ENCODE data around the gene GGCX.

DNA sequence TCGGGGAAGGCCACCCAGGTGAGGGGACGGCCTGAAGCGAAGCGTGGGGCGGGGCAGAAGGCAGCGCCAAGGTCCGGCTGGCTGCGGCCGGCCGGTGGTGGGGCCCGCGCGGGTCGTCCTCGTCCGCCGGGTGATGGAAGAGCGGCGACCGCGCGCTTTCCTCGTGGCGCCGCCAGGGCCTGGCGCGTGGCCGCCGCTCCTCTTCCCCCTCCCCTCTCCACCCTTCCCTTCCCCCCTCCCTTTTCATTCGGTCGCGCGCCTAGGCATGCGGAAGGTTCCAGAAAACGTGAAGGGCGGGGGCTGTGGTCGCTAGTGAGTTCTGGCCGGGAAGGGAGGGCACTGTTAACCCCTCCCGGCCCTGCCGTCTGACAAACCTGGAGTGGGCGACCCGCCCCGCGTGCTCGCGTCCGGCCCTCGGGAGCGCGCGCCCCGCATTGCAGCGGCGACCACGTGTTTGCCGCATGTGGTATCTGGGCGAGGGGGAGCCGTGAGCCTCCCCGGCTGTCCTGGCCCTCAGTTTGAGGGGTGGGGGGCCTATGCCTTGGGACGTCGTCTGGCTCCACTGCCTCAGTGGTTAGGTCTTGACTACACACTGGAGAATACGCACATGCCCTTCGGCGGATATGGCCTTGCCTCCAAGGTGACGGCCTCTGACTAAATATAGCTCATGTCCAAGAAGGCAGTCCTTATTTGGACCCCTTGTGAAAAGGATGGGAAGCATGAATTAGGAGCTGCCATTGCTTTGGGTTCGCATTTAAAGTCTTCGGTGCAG, 21.7 kb downstream of the GGCX start:
- TF ChIP-seq ZNF518A (tag by site-specific recombination; conservative IDR thresholded peaks at IDR 0.05; ENCODE audit: low read depth) (no peak), ZNF510 (tag by site-specific recombination; IDR thresholded peaks at IDR 0.05; ENCODE audit: insufficient replicate concordance) (no peak), YY1 (tag by site-specific recombination; IDR thresholded peaks at IDR 0.05) (no peak), TSHZ1 (tag by site-specific recombination; IDR thresholded peaks at IDR 0.05; ENCODE audit: borderline replicate concordance) (no peak), ZNF292 (tag by site-specific recombination; IDR thresholded peaks at IDR 0.05; ENCODE audit: borderline replicate concordance, low read depth) (no peak), ZNF768 (tag by site-specific recombination; IDR thresholded peaks at IDR 0.05) (no peak)
- TF ChIP-seq, protein P1, sequence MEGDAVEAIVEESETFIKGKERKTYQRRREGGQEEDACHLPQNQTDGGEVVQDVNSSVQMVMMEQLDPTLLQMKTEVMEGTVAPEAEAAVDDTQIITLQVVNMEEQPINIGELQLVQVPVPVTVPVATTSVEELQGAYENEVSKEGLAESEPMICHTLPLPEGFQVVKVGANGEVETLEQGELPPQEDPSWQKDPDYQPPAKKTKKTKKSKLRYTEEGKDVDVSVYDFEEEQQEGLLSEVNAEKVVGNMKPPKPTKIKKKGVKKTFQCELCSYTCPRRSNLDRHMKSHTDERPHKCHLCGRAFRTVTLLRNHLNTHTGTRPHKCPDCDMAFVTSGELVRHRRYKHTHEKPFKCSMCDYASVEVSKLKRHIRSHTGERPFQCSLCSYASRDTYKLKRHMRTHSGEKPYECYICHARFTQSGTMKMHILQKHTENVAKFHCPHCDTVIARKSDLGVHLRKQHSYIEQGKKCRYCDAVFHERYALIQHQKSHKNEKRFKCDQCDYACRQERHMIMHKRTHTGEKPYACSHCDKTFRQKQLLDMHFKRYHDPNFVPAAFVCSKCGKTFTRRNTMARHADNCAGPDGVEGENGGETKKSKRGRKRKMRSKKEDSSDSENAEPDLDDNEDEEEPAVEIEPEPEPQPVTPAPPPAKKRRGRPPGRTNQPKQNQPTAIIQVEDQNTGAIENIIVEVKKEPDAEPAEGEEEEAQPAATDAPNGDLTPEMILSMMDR (tag by site-specific recombination; IDR thresholded peaks at IDR 0.05) = no peak; the same call in 1 of the 2 replicates
- TF ChIP-seq, protein P2, sequence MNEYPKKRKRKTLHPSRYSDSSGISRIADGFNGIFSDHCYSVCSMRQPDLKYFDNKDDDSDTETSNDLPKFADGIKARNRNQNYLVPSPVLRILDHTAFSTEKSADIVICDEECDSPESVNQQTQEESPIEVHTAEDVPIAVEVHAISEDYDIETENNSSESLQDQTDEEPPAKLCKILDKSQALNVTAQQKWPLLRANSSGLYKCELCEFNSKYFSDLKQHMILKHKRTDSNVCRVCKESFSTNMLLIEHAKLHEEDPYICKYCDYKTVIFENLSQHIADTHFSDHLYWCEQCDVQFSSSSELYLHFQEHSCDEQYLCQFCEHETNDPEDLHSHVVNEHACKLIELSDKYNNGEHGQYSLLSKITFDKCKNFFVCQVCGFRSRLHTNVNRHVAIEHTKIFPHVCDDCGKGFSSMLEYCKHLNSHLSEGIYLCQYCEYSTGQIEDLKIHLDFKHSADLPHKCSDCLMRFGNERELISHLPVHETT (tag by site-specific recombination; IDR thresholded peaks at IDR 0.05) = no peak

Measured in HEK293 (cell line).